ENCODE results near the gene LOXHD1. TPM values are rescaled to one million over a fixed set of nuclear protein-coding genes. Genes with fewer than 3 reads are reported as not detected.
A peak's percentile ranks its signal among the peaks of the same experiment; 100 is the strongest.

The LOXHD1 gene
- total RNA-seq, 1 donor from 2014 or later, result not detected

DNA sequence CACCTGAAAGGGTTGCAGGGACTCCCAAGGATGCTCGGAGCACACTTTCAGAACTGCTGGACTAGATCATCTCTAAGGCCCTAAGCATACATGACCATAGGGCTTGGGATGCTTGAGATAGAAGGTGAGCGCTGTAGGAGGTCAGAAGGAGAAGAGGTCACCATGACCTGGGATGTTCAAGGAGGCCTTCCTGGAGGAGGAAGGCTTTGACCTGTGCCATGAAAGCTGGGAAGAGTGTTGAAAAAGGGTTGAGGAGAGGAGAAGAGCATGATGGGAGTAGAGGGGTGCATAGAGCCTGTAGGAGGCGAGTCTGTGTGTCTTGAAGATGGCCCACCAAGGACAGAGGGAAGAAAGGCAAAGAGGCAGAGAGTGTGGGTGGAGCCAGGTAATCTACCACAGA is 222.4 kb downstream of the LOXHD1 start:
- Histone ChIP-seq H3K36me3 (no peaks in the 10 kb centered on the region), H3K4me1 (no peaks in the 10 kb centered on the region), H3K27me3 (no peaks in the 10 kb centered on the region), H3K27ac (no peak overlapping the region), H3K4me3 (no peak overlapping the region), H3K9me3 (no peaks in the 10 kb centered on the region)
- DNase-seq (ENCODE audit: low spot score in 2 of 2), result no peak
- intact Hi-C loops (cut with DNase I), result no loop called here
- TF ChIP-seq, protein P1, sequence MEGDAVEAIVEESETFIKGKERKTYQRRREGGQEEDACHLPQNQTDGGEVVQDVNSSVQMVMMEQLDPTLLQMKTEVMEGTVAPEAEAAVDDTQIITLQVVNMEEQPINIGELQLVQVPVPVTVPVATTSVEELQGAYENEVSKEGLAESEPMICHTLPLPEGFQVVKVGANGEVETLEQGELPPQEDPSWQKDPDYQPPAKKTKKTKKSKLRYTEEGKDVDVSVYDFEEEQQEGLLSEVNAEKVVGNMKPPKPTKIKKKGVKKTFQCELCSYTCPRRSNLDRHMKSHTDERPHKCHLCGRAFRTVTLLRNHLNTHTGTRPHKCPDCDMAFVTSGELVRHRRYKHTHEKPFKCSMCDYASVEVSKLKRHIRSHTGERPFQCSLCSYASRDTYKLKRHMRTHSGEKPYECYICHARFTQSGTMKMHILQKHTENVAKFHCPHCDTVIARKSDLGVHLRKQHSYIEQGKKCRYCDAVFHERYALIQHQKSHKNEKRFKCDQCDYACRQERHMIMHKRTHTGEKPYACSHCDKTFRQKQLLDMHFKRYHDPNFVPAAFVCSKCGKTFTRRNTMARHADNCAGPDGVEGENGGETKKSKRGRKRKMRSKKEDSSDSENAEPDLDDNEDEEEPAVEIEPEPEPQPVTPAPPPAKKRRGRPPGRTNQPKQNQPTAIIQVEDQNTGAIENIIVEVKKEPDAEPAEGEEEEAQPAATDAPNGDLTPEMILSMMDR (IDR thresholded peaks at IDR 0.05), result no peak

- no peaks in the 10 kb centered on the region for H3K36me3 ChIP-seq
- H3K9me3 ChIP-seq, result no peaks in the 10 kb centered on the region
- no peaks in the 10 kb centered on the region for H3K27me3 ChIP-seq
- no peaks in the 10 kb centered on the region for H3K4me1 ChIP-seq
- no peak overlapping the region for H3K27ac ChIP-seq
- TF ChIP-seq, protein P1 (IDR thresholded peaks at IDR 0.05), result no peak
- DNase-seq (ENCODE audit: low spot score in 2 of 2), result peak in 1 of 2 donors; percentile 48
- intact Hi-C loops (cut with DNase I), result no loop called here
- no peak overlapping the region for H3K4me3 ChIP-seq
Measured at GRCh38 chr18:46433121-46433826, 223.7 kb downstream of the LOXHD1 start.

DNA sequence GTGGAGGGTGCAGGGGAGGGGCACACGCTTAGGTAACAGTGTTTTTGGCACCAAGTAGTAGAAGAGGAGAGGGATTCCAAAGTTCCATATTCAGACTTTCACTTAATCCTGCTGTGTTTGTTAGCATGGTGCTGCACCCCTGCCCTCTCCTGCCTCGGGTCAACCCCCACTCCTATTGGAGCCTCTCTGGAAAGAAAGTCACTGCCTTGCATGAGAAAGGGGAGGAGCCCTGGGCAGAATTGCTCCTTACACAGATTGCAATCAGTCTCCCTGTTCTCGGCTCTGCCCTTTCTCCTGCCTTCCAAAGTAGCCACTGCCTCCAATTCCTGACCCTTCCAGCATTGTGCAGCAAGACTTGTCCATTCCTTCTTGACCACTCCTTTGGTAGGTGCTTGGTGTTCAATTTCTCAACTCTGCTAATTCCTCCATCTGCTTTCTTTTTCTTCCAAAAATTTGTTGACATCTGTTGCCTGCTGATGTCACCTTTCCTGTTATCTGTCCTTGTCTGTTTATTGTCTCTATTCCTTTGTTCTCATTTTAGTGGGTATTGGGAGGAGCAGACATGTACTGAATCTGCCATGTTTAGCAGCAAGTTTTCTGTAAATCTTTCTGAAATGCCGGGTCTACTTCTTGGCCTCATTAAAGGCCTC is 225.4 kb downstream of the LOXHD1 start:
- Histone ChIP-seq H3K4me3 (no peak overlapping the region), H3K4me1 (no peaks in the 10 kb centered on the region), H3K36me3 (no peaks in the 10 kb centered on the region), H3K9me3 (no peaks in the 10 kb centered on the region), H3K27me3 (no peaks in the 10 kb centered on the region), H3K27ac (no peak overlapping the region)
- intact Hi-C loops (cut with DNase I), result no loop called here
- DNase-seq (ENCODE audit: low spot score in 2 of 2), result no peak
- TF ChIP-seq, protein P1 (IDR thresholded peaks at IDR 0.05), result no peak

GRCh38 chr18:46429649-46430224 is 227.3 kb downstream of the LOXHD1 start:
- no peak for DNase-seq (ENCODE audit: low spot score in 2 of 2)
- no peaks in the 10 kb centered on the region for H3K9me3 ChIP-seq
- H3K4me1 ChIP-seq, result no peaks in the 10 kb centered on the region
- TF ChIP-seq, protein P1 (IDR thresholded peaks at IDR 0.05), result no peak
- H3K27me3 ChIP-seq, result no peaks in the 10 kb centered on the region
- H3K4me3 ChIP-seq, result no peak overlapping the region
- no peaks in the 10 kb centered on the region for H3K36me3 ChIP-seq
- no peak overlapping the region for H3K27ac ChIP-seq
- intact Hi-C loops (cut with DNase I), result no loop called here

DNA sequence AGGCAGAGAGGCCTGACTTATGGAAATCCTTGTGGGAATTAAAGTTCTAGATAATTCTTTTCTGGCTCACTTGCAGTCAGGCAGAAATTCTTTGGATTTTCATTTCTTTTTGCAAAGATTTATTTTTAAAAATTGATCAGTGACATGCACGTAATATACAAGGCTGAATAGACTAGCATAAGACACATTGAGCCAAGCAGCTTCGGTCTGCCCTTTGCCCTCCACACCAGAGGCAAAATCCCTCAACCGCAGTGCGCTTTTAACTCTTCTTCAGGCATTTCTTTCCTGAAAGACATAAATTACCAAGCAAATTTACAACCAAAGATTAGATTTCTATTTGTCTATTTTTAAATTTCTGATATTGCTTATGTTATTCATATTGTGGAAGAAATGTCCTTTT is 227.9 kb downstream of the LOXHD1 start:
- no peak overlapping the region for H3K27ac ChIP-seq
- no peaks in the 10 kb centered on the region for H3K4me1 ChIP-seq
- no peaks in the 10 kb centered on the region for H3K27me3 ChIP-seq
- no peaks in the 10 kb centered on the region for H3K9me3 ChIP-seq
- TF ChIP-seq, protein P1 (IDR thresholded peaks at IDR 0.05), result no peak
- no peak for DNase-seq (ENCODE audit: low spot score in 2 of 2)
- no peak overlapping the region for H3K4me3 ChIP-seq
- intact Hi-C loops (cut with DNase I), result no loop called here
- H3K36me3 ChIP-seq, result no peaks in the 10 kb centered on the region

All from ascending aorta (tissue), 2 donors.